Measurements from ENCODE around the gene ZNF384. TPM values are rescaled to one million over a fixed set of nuclear protein-coding genes. Genes with fewer than 3 reads are reported as not detected.

Gene ZNF384
- 10 to 100 TPM in 1 of 2 donors, 1 to 10 TPM in 1; 8.5 to 11.5 TPM for total RNA-seq
- polyA plus RNA-seq, result 10 to 100 TPM in 1 of 2 donors, 1 to 10 TPM in 1; 3.9 to 12.7 TPM

- 1% methylated on average over 72 of the region's 72 CpGs for WGBS
Observed at GRCh38 chr12:6688999-6689882, at the start of gene ZNF384. ZNF384 (minus strand) TSS chr12:6689375; CDS start chr12:6679520, 9,855 bp downstream.

More at GRCh38 chr12:6688999-6689882, at the start of gene ZNF384:
- peaks cover 1 to 6% (median 4%) of the 10 kb centered on the region in 4 donors for H3K36me3 ChIP-seq (ENCODE audit: control insufficient read depth in 4 of 4, insufficient read depth in 3 of 4, low read depth in 1 of 4, low read length in 3 of 4)
- no peaks in the 10 kb centered on the region for H3K27me3 ChIP-seq (ENCODE audit: control insufficient read depth in 4 of 4, insufficient read depth in 4 of 4, low read length in 3 of 4)
- DNase-seq (ENCODE audit: low spot score), result peak; percentile 91
- H3K27ac ChIP-seq (ENCODE audit: low read depth in 1 of 2, low read length in 2 of 2), result peak within 1 kb of the TSS; percentile 97
- no peaks in the 10 kb centered on the region for H3K9me3 ChIP-seq (ENCODE audit: control insufficient read depth in 4 of 4, low read length in 3 of 4)
- H3K9ac ChIP-seq (ENCODE audit: low read depth in 1 of 2, low read length in 2 of 2), result peak within 1 kb of the TSS; percentile 34 to 73
- peak within 1 kb of the TSS; percentile 78 to 99 (median 97) for H3K4me3 ChIP-seq (ENCODE audit: low read depth in 1 of 3, low read length in 3 of 3)
- H3K4me1 ChIP-seq (ENCODE audit: control insufficient read depth in 4 of 4, insufficient read depth in 4 of 4, low read length in 3 of 4), result peaks cover 4 to 28% (median 24%) of the 10 kb centered on the region in 4 donors
- TF ChIP-seq FOXA1 (IDR thresholded peaks at IDR 0.05) (peak; percentile 60), JUND (IDR thresholded peaks at IDR 0.05) (peak; percentile 53 to 67), GABPA (IDR thresholded peaks at IDR 0.05 in 1 of 2, conservative IDR thresholded peaks at IDR 0.05 in 1 of 2) (peak; percentile 98 to 99), REST (IDR thresholded peaks at IDR 0.05) (peak; percentile 65), FOXA2 (IDR thresholded peaks at IDR 0.05) (peak; percentile 41), HNF4A (conservative IDR thresholded peaks at IDR 0.05) (peak; percentile 64), RXRA (IDR thresholded peaks at IDR 0.05) (peak; percentile 74 to 87), ZBTB33 (IDR thresholded peaks at IDR 0.05) (peak; percentile 94), CTCF (IDR thresholded peaks at IDR 0.05; ENCODE audit: low read depth, low read length, missing input control) (peak; percentile 39), ATF3 (IDR thresholded peaks at IDR 0.05) (peak; percentile 67), MAX (IDR thresholded peaks at IDR 0.05) (peak; percentile 100), SP1 (IDR thresholded peaks at IDR 0.05) (peak; percentile 89), HNF4G (IDR thresholded peaks at IDR 0.05) (no peak), YY1 (IDR thresholded peaks at IDR 0.05) (peak; percentile 90), TAF1 (conservative IDR thresholded peaks at IDR 0.05) (no peak), NR2F2 (IDR thresholded peaks at IDR 0.05) (peak; percentile 81), EGR1 (IDR thresholded peaks at IDR 0.05; ENCODE audit: low read depth in 2 of 2) (peak; percentile 98 to 100), RAD21 (IDR thresholded peaks at IDR 0.05) (peak; percentile 39 to 51)

Measured in liver (tissue), 9 donors.